Fibroblast of skin of scalp (primary cell): ENCODE results near the gene PDLIM1. TPM values are rescaled to one million over a fixed set of nuclear protein-coding genes. Genes with fewer than 3 reads are reported as not detected.
A peak's percentile ranks its signal among the peaks of the same experiment; 100 is the strongest.

Experiments used
- DNase-seq: peaks from one replicate; pipeline ENCODE4 v3.0.0-alpha.2; 2013
- polyA plus RNA-seq, 2 experiments: library from polyadenylated mRNA; unstranded; fragments of 120-200 nt; gene quantifications; one replicate each; pipeline ENCODE4 v1.2.1, GENCODE V29; 2013; ENCODE audit not compliant: insufficient read length in 2 of 2

Gene PDLIM1
- 130 TPM for polyA plus RNA-seq (2013, experiment 1 of 2; ENCODE audit: insufficient read length)
- polyA plus RNA-seq (2013, experiment 2 of 2; ENCODE audit: insufficient read length), result 127 TPM

GRCh38 chr10:95290461-95291364 is at the start of gene PDLIM1:
Gene PDLIM1 (minus strand): TSS chr10:95291003. CDS start chr10:95290915, 88 bp downstream.
- DNase-seq, result peak; percentile 68

- no peak for DNase-seq
Measured at GRCh38 chr10:95339863-95340262, 49.1 kb upstream of the PDLIM1 start.

- DNase-seq, result no peak
Measured at GRCh38 chr10:95337423-95338160, 46.8 kb upstream of the PDLIM1 start.

GRCh38 chr10:95336702-95337101 is 45.9 kb upstream of the PDLIM1 start:
- DNase-seq, result no peak

GRCh38 chr10:95335933-95336699 is 45.3 kb upstream of the PDLIM1 start:
- no peak for DNase-seq

- DNase-seq, result no peak
Measured at GRCh38 chr10:95334805-95335144, 44.0 kb upstream of the PDLIM1 start.

GRCh38 chr10:95333997-95334804 is 43.4 kb upstream of the PDLIM1 start:
- DNase-seq, result peak; percentile 82

GRCh38 chr10:95332666-95333249 is 42.0 kb upstream of the PDLIM1 start:
- no peak for DNase-seq

GRCh38 chr10:95331596-95332130 is 40.9 kb upstream of the PDLIM1 start:
- no peak for DNase-seq

GRCh38 chr10:95330966-95331453 is 40.2 kb upstream of the PDLIM1 start:
- no peak for DNase-seq

- no peak for DNase-seq
Measured at GRCh38 chr10:95329296-95329695, 38.5 kb upstream of the PDLIM1 start.

- no peak for DNase-seq
Measured at GRCh38 chr10:95328013-95328412, 37.2 kb upstream of the PDLIM1 start.

GRCh38 chr10:95327367-95327766 is 36.6 kb upstream of the PDLIM1 start:
- peak; percentile 60 for DNase-seq

- DNase-seq, result no peak
Measured at GRCh38 chr10:95326396-95326795, 35.6 kb upstream of the PDLIM1 start.

- DNase-seq, result no peak
Measured at GRCh38 chr10:95325863-95326262, 35.1 kb upstream of the PDLIM1 start.

- DNase-seq, result no peak
Measured at GRCh38 chr10:95324436-95325268, 33.8 kb upstream of the PDLIM1 start.

- DNase-seq, result no peak
Measured at GRCh38 chr10:95321554-95322301, 30.9 kb upstream of the PDLIM1 start.

- DNase-seq, result no peak
Measured at GRCh38 chr10:95319239-95319638, 28.4 kb upstream of the PDLIM1 start.

GRCh38 chr10:95315509-95315908 is 24.7 kb upstream of the PDLIM1 start:
- no peak for DNase-seq
